DND-41 (cell line): ENCODE data around the gene LRP3.

ENCODE experiments used
- ATAC-seq: fragments of 200-7000 bp; cut with Tn5 transposase; 3 replicates; pipeline ENCODE4 v1.9.1; 2021; ENCODE audit warnings: low read depth; ENCODE audit not compliant: insufficient read depth
- DNase-seq: peaks from one replicate; pipeline ENCODE4 v3.0.0-alpha.2; 2020
- H2AFZ ChIP-seq: 2 replicates; pipeline ENCODE4 v1.6.0; 2012; ENCODE audit warnings: low read depth, low read length
- H3K27ac ChIP-seq: 2 replicates; pipeline ENCODE4 v1.5.1; 2012; ENCODE audit warnings: low read length, inconsistent platforms
- H3K27me3 ChIP-seq: fragments of 200-600 bp; sonication (generic); 2 replicates; pipeline ENCODE4 v1.6.0; 2012; ENCODE audit warnings: low read length, mild to moderate bottlenecking, inconsistent platforms; ENCODE audit not compliant: insufficient read depth, poor library complexity
- H3K36me3 ChIP-seq: 2 replicates; pipeline ENCODE4 v1.5.1; 2012; ENCODE audit warnings: low read length, inconsistent platforms; ENCODE audit not compliant: insufficient read depth
- H3K4me1 ChIP-seq: 2 replicates; pipeline ENCODE4 v1.5.1; 2012; ENCODE audit warnings: mild to moderate bottlenecking, low read length; ENCODE audit not compliant: insufficient read depth
- H3K4me2 ChIP-seq: 2 replicates; pipeline ENCODE4 v1.6.0; 2012; ENCODE audit warnings: mild to moderate bottlenecking, moderate library complexity, low read length, inconsistent platforms; ENCODE audit not compliant: insufficient read depth
- H3K4me3 ChIP-seq, 2 experiments: fragments of 200-600 bp in 1 of 2; shearing (Covaris generic) in 1 of 2; 2 replicates each; pipeline ENCODE4 v1.5.1; 2012 to 2016; ENCODE audit warnings: inconsistent platforms in 2 of 2, low read length in 2 of 2, mild to moderate bottlenecking in 2 of 2, low read depth in 1 of 2, moderate library complexity in 1 of 2
- H3K79me2 ChIP-seq: 2 replicates; pipeline ENCODE4 v1.6.0; 2012; ENCODE audit warnings: low read length, inconsistent platforms; ENCODE audit not compliant: insufficient read depth
- H3K9ac ChIP-seq: 2 replicates; pipeline ENCODE4 v1.6.0; 2012; ENCODE audit warnings: low read depth, mild to moderate bottlenecking, inconsistent platforms, low read length, moderate library complexity
- H3K9me3 ChIP-seq: 2 replicates; pipeline ENCODE4 v1.5.1; 2012; ENCODE audit warnings: low read length, moderate library complexity, mild to moderate bottlenecking, inconsistent platforms; ENCODE audit not compliant: insufficient read depth, severe bottlenecking
- H4K20me1 ChIP-seq: 2 replicates; pipeline ENCODE4 v1.6.0; 2012; ENCODE audit warnings: low read length; ENCODE audit not compliant: insufficient read depth
- CTCF ChIP-seq: IDR thresholded peaks from 2 replicates; pipeline ENCODE4 v1.5.1; 2012; ENCODE audit warnings: borderline replicate concordance, low read length, moderate library complexity, mild to moderate bottlenecking; ENCODE audit not compliant: poor library complexity, severe bottlenecking; ENCODE audit errors: extremely low read depth
- EZH2 ChIP-seq: IDR thresholded peaks from 3 replicates; pipeline ENCODE4 v1.6.1; 2012; ENCODE audit warnings: borderline replicate concordance, low read depth, mild to moderate bottlenecking, moderate library complexity, low read length, inconsistent platforms; ENCODE audit not compliant: severe bottlenecking

Gene LRP3

GRCh38 chr19:33256261-33256660, 62.1 kb downstream of the LRP3 start:
- peaks cover 11% of the 10 kb centered on the region for H3K27me3 ChIP-seq
- no peak overlapping the region for H3K4me2 ChIP-seq

GRCh38 chr19:33257828-33258227, 63.7 kb downstream of the LRP3 start:
- H3K4me1 ChIP-seq: no peaks in the 10 kb centered on the region
- H3K9ac ChIP-seq: no peak overlapping the region
- ATAC-seq (no peak), DNase-seq (no peak)
- H3K9me3 ChIP-seq: no peaks in the 10 kb centered on the region
- H3K27me3 ChIP-seq: peaks cover 15% of the 10 kb centered on the region
- H4K20me1 ChIP-seq: no peaks in the 10 kb centered on the region
- H3K79me2 ChIP-seq: no peaks in the 10 kb centered on the region
- no peaks in the 10 kb centered on the region for H3K36me3 ChIP-seq
- no peak overlapping the region for H3K4me3 ChIP-seq
- no peak overlapping the region for H3K4me2 ChIP-seq
- TF ChIP-seq CTCF (no peak), EZH2 (no peak)
- no peak overlapping the region for H3K27ac ChIP-seq
- H2AFZ ChIP-seq: no peak overlapping the region

More at GRCh38 chr19:33256261-33256660, 62.1 kb downstream of the LRP3 start:
- no peaks in the 10 kb centered on the region for H4K20me1 ChIP-seq
- DNase-seq (no peak), ATAC-seq (no peak)
- no peak overlapping the region for H3K27ac ChIP-seq
- no peaks in the 10 kb centered on the region for H3K36me3 ChIP-seq
- no peaks in the 10 kb centered on the region for H3K9me3 ChIP-seq
- no peak overlapping the region for H3K4me3 ChIP-seq
- H3K4me1 ChIP-seq: no peaks in the 10 kb centered on the region
- no peaks in the 10 kb centered on the region for H3K79me2 ChIP-seq
- TF ChIP-seq EZH2 (no peak), CTCF (no peak)
- no peak overlapping the region for H2AFZ ChIP-seq
- no peak overlapping the region for H3K9ac ChIP-seq
